Epithelial cell of esophagus (primary cell): Measurements from ENCODE around the gene CAPN14.

Experiments used
- DNase-seq: peaks from one replicate; pipeline ENCODE4 v3.0.0; 2010; ENCODE audit warnings: low read depth
- H3K4me3 ChIP-seq: 2 replicates; pipeline ENCODE4 v1.5.1; 2011; ENCODE audit warnings: mild to moderate bottlenecking, low read length, control low read depth
- TF ChIP-seq, protein P1 (sequence below): IDR thresholded peaks from 2 replicates; pipeline ENCODE4 v1.5.1; 2011; ENCODE audit warnings: low read depth, mild to moderate bottlenecking, low read length, control low read depth, inconsistent platforms; ENCODE audit not compliant: insufficient read depth; ENCODE audit errors: missing control alignments

CAPN14 gene

DNA sequence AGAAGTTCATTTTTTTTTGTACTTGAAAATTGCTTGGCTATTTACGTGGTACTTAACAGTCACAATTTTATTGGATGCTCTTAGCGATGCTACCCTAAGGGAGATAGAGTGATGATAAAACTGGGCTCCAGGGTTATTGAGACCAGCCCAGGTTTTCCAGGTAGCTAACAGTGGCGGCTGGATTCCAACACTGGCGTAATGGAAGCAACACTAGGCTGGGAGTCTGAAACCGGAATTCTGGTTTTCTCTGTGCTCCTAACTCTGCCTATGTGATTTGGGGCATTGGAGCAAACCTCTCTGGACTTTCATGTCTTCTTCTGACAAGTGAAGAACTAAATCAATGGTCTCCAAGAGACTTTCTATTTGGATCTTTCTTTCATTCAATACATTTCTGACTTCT is 69.7 kb downstream of the CAPN14 start:
- TF ChIP-seq, protein P1, sequence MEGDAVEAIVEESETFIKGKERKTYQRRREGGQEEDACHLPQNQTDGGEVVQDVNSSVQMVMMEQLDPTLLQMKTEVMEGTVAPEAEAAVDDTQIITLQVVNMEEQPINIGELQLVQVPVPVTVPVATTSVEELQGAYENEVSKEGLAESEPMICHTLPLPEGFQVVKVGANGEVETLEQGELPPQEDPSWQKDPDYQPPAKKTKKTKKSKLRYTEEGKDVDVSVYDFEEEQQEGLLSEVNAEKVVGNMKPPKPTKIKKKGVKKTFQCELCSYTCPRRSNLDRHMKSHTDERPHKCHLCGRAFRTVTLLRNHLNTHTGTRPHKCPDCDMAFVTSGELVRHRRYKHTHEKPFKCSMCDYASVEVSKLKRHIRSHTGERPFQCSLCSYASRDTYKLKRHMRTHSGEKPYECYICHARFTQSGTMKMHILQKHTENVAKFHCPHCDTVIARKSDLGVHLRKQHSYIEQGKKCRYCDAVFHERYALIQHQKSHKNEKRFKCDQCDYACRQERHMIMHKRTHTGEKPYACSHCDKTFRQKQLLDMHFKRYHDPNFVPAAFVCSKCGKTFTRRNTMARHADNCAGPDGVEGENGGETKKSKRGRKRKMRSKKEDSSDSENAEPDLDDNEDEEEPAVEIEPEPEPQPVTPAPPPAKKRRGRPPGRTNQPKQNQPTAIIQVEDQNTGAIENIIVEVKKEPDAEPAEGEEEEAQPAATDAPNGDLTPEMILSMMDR, result no peak
- no peak for DNase-seq
- H3K4me3 ChIP-seq, result no peak overlapping the region

DNA sequence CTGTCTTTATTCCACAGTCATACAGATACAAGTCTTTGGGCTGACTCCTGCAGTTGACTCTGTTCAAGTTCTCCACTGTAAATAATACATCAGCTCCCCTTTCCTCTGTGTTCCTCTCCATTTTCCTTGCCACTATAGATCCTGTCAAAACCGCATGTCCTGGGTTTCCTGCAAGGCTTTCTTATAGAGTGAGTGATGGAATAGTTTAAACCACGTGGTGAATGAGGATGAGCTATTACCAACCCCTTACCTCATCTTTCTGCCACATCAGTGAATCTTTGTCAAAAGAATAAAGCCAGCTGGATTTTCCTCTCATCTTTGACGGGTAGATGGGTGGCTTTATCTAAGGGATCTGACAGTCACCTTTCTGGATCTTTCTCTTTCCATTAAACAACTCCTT is 75.2 kb downstream of the CAPN14 start:
- TF ChIP-seq, protein P1, result no peak
- no peak overlapping the region for H3K4me3 ChIP-seq
- no peak for DNase-seq

DNA sequence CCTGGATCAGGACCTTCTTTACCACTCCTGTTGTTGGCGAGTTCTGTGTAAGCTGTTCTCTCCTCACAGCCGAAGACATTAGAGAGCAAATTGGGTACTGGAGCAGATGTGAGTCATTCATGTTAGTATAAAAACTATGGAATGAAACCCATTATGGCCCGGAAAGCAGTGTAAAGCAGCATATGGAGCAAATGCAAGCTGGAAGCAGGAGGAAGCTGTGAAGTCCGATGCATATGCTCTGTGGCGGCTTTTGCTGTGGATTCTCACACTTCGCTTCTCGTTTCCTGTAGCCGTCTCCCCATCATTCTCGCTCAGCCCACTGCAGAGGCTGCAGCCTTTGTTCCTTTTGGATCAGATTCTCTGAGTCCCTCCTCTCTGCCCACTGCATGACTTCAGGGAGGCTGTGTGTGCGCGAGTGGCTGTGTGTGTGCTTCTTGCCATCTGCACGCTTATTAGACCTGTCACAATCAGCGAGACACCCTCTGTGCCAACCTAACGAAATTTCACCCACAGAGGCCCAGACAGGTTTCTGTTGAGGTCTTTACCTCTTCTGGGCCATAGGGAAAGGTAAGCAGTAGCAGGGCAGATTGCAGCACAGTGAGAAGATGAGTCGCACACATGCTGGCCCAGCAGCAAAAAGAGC is 75.8 kb downstream of the CAPN14 start:
- TF ChIP-seq, protein P1, result no peak
- peak; percentile 17 for DNase-seq
- no peak overlapping the region for H3K4me3 ChIP-seq

DNA sequence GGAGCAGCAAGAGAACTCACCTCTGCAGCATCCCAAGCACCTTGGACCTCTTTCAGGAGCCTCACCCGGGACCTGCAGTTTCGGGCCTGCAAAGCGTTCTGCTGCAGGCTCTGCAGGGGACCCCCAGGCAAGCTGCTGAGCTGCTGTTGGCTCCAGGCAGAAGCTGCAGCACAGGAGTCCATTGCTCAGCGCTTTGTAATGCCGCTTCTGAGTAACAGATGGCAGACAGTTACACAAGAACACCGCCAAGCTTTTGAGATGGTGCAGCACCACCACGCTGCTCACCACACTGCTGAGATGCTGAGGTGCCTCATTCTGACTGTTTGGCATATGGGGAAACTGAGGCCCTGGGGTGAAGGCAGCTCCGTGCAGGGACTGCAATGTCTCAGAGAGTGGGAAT is 77.2 kb downstream of the CAPN14 start:
- TF ChIP-seq, protein P1, result no peak
- no peak for DNase-seq
- H3K4me3 ChIP-seq, result no peak overlapping the region

DNA sequence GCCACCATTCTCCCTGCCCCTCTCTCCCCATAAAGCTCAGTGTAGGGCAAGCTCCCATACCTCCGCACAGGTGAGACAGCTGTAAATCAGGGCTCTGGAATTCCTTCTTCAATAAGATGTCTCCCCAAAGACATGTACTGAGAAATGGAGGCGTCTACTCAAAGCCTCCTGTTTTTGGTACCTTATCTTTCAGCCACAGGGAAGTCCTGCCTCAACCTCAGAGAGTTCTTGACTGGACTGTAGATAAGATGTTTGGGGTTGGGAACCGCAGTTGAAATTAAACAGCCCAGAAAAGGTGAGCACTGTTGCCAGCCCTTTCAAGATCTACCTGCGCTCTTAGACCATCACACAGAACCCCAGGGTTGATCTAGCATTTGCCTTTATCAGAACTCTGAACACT is 77.6 kb downstream of the CAPN14 start:
- TF ChIP-seq, protein P1, result no peak
- H3K4me3 ChIP-seq, result no peak overlapping the region
- DNase-seq, result no peak

DNA sequence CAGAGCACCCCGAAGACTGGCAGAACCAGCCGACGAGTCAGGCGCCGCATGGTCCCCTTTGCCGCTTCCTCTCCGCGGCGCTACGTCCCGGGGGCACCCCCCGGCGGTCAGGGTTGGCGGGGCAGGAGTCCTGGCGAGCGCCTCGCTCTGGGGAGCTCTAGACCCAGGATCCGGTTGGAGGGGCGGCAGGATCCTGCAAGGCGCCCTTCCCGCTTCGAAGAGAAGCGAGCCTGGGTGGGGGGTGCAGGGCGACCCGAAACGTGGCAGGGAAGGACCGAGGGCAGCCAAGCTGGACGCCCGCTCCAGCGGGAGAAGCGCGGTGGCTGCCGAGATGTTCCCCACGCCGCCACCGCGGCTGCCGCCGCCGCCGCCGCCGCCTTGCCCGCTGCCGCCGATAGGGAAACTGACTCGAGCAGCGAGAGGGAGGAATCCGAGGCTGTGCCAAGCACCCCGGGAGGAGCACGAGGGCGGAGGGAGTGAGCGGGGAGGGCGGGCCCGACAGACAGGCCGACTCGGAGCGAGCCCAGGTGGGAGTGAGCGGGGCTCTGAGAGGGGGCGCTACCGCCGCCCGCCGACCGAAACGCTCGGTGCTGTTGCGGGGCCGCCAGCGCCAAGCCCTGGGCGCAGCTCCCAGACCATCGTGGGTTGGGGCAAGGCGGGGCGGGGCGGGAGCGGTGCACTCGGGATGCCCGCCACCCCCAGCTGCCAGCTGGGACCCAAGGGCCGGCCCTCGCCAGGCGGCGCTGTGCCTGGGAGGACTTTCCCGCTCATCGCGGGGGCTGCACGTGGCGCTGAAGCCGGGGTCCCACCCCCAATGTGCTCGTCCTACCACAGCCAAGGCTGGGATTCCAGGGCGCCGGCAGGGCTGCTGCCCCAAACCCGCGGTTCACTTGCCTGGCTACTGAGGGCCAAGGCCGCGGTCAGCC is 79.0 kb downstream of the CAPN14 start, which contains the start of gene GALNT14:
TSS of gene GALNT14 (minus strand) at position 404 of the 926 bp plus-strand sequence. CDS start at position 50, 354 bp downstream.
- peak; percentile 79 for DNase-seq
- TF ChIP-seq, protein P1, result peak; percentile 47
- H3K4me3 ChIP-seq, result peak within 1 kb of the TSS; percentile 56
